Measurements from ENCODE around the gene CALCR.

CALCR gene

GRCh38 chr7:93378131-93378760, 196.3 kb downstream of the CALCR start:
- no peak overlapping the region for H3K27ac ChIP-seq
- no peak for TF ChIP-seq ZFX (IDR thresholded peaks at IDR 0.05)
- TF ChIP-seq, protein P1, sequence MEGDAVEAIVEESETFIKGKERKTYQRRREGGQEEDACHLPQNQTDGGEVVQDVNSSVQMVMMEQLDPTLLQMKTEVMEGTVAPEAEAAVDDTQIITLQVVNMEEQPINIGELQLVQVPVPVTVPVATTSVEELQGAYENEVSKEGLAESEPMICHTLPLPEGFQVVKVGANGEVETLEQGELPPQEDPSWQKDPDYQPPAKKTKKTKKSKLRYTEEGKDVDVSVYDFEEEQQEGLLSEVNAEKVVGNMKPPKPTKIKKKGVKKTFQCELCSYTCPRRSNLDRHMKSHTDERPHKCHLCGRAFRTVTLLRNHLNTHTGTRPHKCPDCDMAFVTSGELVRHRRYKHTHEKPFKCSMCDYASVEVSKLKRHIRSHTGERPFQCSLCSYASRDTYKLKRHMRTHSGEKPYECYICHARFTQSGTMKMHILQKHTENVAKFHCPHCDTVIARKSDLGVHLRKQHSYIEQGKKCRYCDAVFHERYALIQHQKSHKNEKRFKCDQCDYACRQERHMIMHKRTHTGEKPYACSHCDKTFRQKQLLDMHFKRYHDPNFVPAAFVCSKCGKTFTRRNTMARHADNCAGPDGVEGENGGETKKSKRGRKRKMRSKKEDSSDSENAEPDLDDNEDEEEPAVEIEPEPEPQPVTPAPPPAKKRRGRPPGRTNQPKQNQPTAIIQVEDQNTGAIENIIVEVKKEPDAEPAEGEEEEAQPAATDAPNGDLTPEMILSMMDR (conservative IDR thresholded peaks at IDR 0.05): no peak

DNA sequence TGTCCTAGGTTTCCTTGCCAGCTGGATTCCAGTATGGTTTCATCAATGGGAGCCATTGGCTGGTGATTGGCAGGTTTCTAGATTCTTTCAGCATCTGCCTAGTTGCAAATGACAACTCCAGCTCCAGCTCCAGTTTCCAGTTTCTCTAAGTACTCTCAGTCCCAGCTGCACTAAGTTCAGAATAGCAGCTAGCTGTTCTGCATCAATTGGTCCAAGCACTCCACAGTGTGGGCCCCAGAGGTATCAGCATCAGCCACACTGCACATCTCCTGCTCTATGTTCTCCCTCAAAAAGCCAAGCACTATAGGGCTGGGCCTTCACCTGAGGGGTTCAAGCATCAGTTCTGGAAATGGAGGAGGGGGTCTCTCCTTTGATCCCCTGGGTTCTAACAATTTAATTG, 198.9 kb downstream of the CALCR start:
- no peak overlapping the region for H3K27ac ChIP-seq
- TF ChIP-seq ZFX (IDR thresholded peaks at IDR 0.05): no peak
- TF ChIP-seq, protein P1 (conservative IDR thresholded peaks at IDR 0.05): no peak

Data from C4-2B (cell line).